SIG-M5 treated with dmso at 0.1 percent for 504 hours (cell line): ENCODE data around the gene DAPK1.

ENCODE experiments used
- DNase-seq: peaks from one replicate; lab custom pipeline; 2025; ENCODE audit not compliant: unreplicated experiment; lab: John Stamatoyannopoulos, UW

Gene DAPK1

DNA sequence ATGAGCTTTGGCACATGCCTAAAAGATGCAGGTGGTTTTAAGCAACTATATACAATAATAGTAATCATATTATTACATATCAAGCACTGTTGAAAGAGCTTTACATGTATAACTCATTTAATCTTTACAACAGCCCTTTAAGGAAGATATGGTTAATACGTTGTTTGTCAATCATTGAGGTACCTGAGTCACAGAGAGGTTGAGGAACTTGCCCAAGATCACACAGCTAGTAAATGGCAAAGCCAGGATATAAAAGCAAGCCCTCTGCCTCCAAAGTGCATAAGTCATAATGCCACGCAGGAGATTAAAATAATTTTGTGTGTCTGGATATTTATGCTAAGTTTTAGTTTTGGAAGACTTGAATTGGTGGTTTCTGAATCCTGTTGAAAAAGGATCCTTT is 90.2 kb downstream of the DAPK1 start:
- DNase-seq = no peak

- no peak for DNase-seq
These were observed 90.7 kb downstream of the DAPK1 start for GRCh38 chr9:87588339-87588738.

GRCh38 chr9:87590996-87591395 is 93.3 kb downstream of the DAPK1 start:
- no peak for DNase-seq

DNA sequence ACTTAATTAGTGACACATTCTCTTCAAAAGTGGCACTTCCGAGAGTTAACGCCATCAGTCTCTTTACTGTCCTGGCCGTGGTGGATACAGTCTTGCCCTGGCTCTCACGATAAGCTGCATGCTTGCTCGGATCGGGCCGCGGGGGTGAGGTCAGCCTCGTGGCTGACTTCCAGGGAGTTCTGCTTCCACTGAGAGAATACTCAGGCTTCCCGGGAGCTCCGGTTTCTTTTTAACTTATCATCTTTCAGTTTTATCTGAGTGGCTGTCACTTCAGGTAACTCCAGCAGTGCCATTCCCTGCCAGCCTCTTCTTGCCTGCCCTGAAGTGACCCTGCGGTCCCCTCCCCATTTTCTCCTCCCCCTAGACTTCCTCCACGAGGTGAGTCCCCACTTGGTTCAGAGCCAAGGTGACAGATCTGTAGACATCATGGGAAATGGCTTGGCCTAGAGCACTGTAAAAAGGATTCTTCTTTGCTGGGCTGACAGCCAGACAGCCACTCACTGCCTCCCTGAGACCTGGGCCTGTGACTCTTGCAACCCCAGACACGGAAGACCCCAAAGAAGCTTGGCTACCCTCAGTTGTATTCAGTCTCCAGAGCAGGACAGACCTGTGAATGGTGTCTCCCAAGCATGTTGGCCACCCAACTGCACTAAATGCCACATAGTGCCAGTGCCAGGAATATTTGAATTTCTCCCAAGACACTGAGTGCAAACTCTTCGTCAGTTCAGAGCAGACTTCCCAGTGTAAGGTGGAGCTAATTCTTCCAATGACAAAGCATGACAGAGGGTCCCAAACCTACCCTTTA is 95.1 kb downstream of the DAPK1 start:
- DNase-seq = no peak

DNA sequence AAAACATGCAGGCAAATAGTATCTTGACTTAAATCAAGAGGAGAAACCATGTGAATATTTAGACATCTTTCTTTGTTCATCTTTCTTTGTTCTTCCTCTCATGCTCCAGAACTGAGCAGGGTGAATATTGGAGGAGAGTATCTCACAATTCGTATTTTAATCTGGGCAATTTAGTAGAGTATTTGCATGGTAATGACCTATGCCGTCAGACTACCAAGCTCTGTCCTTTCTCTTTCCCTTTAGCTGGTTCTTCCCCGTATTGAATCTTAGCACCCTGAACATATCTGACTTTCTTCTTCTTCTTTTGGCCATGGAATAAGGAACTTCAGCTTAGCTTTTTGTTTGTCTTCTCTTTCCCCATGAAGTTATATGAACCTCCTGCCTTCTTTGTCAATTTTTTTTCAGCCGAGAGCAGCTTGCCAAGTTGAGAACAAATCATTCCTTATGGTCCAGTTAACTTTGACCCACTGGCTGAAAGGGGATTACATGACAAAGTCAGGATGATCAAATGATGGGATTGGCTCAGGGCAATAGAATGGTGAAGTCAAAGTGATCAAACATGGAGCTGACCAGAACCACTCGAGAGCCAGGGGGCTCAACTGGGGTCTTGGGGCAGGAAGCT is 95.8 kb downstream of the DAPK1 start:
- no peak for DNase-seq

GRCh38 chr9:87594194-87594593 is 96.5 kb downstream of the DAPK1 start:
- no peak for DNase-seq

GRCh38 chr9:87594662-87595061 is 97.0 kb downstream of the DAPK1 start:
- DNase-seq = no peak

GRCh38 chr9:87595610-87596009 is 97.9 kb downstream of the DAPK1 start:
- no peak for DNase-seq

- DNase-seq = no peak
These were observed 99.2 kb downstream of the DAPK1 start for GRCh38 chr9:87596862-87597261.

GRCh38 chr9:87597710-87598443 is 100.2 kb downstream of the DAPK1 start:
- DNase-seq = no peak

DNA sequence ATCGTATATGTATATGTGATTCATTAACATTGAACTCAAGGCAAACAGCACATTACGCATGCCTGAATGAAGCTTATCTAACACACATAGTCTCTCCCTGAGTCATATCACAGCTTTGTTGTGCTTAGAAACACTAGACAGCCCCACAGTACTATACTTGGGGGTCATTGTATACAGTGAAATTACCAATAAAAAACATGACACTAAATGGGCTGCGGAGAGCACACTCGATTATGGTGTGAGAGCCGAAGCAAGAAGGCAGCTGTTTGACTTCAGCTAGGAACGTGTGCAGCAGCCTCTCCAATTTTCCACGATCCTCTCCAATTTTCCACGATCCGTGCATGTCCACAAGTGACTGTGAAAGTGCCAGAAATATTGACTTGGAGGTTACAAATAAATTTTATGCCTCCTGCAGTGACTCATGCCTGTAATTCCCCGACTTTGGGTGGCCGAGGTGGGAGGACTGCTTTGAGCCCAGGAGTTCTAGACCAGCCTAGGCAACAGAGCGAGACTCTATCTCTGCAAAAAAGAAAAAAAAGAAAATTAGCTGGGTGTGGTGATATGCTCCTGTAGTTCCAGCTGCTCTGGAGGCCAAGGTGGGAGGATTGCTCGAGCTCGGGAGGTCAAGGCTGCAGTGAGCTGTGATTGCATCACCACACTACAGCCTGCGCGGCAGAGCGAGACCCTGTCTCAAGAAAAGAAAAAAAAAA is 102.4 kb downstream of the DAPK1 start:
- DNase-seq = no peak

GRCh38 chr9:87601176-87601575 is 103.5 kb downstream of the DAPK1 start:
- DNase-seq = peak; percentile 65

GRCh38 chr9:87601595-87601994 is 103.9 kb downstream of the DAPK1 start:
- DNase-seq = no peak

- no peak for DNase-seq
These were observed 105.4 kb downstream of the DAPK1 start for GRCh38 chr9:87602933-87603643.

DNA sequence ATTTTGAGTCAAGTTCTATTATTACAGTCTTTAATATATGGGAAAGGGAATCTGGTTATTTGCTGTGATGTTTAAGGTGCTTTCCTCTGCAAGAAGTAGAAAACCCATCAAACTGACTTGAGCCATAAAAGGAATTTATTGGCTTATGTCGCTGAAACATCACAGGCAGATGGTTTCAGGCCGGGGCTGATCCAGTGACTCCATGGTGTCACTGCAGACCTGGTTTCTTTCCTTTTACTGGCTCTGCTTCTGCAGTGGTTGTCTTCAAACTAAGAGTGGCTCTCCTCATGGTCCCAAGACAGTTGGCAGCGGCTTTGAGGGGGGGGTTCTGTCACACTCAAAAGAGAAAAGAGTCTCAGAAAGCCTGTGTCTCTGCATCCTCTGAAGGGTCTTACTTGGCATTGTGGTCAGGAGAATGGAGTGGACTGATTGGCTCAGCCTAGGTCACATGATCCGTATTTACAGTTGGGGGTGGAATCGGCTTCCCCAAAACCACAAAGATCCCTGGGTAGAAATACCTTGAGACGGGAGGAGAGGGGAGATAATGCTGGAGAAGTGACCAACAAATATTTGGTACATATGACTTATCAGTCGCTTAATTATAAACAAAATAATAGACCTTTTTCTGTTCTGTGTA is 106.3 kb downstream of the DAPK1 start:
- DNase-seq = no peak

DNA sequence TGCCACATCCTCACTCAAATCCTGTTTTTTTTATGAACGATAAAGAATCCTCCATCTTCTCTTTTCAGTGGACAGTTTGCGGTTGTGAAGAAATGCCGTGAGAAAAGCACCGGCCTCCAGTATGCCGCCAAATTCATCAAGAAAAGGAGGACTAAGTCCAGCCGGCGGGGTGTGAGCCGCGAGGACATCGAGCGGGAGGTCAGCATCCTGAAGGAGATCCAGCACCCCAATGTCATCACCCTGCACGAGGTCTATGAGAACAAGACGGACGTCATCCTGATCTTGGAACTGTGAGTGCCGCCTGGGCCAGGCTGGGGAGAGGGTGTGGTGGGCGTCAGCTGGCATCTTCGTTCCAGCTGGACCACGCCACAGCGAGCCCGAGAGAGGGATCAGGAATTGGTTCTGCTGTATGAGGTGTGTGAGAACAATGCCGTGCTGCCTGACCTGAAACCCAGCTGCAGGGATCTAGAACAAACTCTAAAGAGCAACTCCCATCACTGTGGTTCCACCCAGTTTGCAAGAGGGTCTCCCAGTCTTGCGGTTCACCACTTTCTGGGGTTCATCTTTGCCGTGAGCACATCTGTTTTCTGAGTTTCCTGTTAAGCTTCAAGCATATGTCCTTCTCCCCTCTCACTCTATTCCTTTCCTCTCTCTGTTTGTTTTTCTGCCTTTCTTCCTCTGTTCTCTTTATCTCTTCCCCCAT is 107.4 kb downstream of the DAPK1 start:
- no peak for DNase-seq

- DNase-seq = no peak
These were observed 108.0 kb downstream of the DAPK1 start for GRCh38 chr9:87605676-87606075.

DNA sequence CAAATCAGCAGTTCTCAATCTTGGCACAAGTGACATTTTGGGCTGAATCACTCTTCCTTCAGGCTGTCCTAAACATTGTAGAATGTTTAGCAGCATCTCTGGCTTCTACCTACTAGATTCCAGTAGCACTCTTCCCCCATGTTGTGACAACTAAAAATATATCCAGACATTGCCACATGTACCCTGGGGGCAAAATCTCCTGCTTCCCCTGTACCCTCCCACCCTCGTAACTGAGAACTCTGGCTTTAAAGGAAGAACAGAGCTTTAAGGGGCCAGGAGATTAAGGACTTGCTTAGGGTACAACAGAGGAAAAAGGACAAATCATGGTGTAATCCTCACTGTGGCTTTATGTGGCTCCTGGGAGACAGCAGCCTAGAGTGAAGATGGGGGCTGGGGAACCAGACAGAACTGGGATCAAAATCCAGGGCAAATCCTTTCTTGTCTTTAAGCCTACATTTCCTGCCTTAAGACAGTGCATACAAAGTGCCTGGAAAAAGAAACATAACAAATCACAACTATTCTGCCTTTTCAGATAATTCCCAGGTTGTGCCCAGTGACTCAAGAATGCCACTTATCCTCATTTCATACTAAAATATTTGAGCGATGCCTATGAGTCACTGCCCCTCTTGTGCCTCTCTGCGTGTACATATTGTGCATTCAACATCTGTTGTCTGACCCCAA is 109.3 kb downstream of the DAPK1 start:
- no peak for DNase-seq

DNA sequence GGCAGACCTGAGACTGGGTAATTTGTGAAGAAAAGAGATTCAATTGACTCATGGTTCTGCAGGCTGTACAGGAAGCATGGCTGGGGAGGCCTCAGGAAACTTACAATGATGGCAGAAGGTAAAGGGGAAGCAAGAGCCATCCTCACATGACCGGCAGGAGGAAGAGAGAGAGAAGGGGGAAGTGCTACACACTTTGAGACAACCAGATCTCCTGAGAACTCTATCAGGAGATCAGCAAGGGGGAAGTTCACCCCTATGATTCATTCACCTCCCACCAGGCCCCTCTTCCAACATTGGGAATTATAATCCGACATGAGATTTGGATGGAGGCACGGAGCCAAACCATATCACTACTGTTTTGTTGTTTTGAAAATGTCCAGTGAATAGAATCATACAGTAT is 110.2 kb downstream of the DAPK1 start:
- no peak for DNase-seq
